Activated CD4-positive, alpha-beta T cell treated with anti-CD3 and anti-CD28 coated beads for 48 hours (primary cell): ENCODE measurements around the gene SLC16A10.
"Not testable (repeated sequence)": the region's sequence is repeated elsewhere in the genome, so short reads cannot be mapped to it uniquely, and the experiment has no call there.

ENCODE experiments used
- DNase-seq: peaks from one replicate; pipeline ENCODE4 v3.0.0-alpha.2; 2020

The SLC16A10 gene

GRCh38 chr6:111134236-111134869, 47.0 kb downstream of the SLC16A10 start:
- not testable (repeated sequence) for DNase-seq

DNA sequence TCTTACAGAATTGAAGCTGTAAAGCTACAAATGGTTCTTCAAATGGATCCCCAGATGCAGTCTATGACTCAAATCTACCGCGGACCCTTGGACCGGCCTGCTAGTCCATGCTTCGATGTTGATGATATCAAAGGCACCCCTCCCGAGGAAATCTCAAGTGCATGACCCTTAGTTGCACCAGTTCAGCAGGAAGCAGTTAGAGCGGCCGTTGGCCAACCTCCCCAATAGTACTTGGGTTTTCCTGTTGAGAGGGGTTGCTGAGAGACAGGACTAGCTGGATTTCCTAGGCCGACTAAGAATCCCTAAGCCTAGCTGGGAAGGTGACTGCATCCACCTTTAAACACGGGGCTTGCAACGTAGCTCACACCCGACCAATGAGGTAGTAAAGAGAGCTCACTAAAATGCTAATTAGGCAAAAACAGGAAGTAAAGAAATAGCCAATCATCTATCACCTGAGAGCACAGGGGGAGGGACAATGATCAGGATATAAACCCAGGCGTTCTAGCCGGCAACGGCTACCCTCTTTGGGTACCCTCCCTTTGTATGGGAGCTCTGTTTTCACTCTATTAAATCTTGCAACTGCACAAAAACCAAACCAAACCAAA, 50.3 kb downstream of the SLC16A10 start:
- not testable (repeated sequence) for DNase-seq

GRCh38 chr6:111147440-111147839, 60.1 kb downstream of the SLC16A10 start:
- DNase-seq: no peak

DNA sequence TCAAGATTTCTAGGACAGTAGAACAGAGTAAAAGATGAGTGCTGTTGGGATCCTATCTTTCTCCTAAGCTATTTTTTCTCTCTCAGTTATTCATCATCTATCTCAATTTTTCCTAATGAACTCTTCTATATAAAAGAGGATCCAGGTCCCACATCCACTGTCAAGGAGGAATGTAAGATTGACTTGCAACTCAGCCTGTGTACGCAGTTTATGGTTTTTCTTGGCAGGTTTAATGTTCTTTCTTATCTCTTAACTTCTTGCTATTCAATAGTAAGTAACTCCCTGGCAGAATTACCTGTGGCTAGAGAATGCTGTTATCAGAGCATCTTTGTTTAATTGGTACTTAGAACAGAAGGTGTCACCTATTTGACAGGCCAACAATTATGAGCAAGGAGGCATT, 60.8 kb downstream of the SLC16A10 start:
- no peak for DNase-seq

DNA sequence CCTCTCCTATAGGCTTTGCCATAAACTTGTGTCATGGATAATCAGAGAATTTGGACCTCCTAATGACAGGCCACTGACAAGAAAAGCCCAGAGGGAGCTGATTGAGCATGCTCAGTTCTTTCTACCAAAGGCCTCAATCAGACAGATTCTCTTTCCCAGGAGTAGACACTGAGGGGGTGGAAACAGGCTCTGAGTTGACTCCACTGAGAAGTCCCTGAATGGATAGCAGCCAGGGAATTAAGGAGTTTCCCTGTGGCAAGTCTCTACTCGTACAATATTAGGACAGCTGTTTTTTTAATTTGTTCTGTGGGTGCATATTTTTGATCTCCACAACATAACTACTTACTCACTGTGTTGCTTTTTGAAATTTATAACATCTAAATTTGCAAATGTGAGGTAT, 63.3 kb downstream of the SLC16A10 start:
- DNase-seq: no peak

GRCh38 chr6:111154981-111155380, 67.7 kb downstream of the SLC16A10 start:
- DNase-seq: peak; percentile 50

GRCh38 chr6:111157412-111157811, 70.1 kb downstream of the SLC16A10 start:
- DNase-seq: peak; percentile 29

- DNase-seq: no peak
Measured at GRCh38 chr6:111159633-111160032, 72.3 kb downstream of the SLC16A10 start.

DNA sequence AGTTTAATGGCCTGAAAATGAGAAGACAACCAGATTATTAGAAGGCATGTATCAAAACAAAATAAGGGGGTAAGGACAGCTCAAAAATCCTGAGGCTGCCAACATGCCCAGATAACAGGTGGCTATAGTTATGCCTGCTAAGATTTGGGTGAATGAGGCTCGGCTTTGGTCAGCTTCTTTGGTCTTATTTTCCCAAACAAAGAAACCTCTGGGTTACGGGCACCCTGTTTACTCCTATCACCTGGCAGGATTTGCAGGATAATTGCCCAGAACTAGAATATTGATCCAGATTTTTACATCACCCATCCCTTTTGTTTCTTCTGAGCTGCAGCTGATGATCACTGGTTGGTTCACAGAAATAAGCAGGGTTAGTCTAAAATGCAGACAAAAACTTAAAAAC, 74.3 kb downstream of the SLC16A10 start:
- no peak for DNase-seq

DNA sequence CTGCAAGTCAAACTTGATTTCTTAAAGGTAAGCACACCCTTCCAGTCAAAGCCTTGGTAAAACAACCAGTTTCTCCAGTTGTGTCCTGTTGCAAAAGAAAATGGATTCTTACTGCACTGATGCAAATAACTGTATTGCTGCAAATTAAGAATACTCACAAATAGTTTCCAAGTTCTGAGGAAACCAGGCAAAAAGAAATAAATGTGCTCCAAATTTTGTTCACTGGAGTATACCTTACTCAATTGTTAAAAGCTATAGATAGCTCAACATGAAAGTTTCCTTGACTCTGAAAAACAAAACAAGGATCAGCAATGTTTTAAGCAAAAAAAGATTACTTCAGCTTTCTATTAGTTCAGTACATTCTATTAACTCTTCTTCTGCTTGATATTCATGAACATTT, 75.2 kb downstream of the SLC16A10 start:
- DNase-seq: no peak

- no peak for DNase-seq
Measured at GRCh38 chr6:111171577-111172400, 84.5 kb downstream of the SLC16A10 start.

- no peak for DNase-seq
Measured at GRCh38 chr6:111172563-111172962, 85.3 kb downstream of the SLC16A10 start.

GRCh38 chr6:111173341-111173740, 86.0 kb downstream of the SLC16A10 start:
- DNase-seq: no peak

DNA sequence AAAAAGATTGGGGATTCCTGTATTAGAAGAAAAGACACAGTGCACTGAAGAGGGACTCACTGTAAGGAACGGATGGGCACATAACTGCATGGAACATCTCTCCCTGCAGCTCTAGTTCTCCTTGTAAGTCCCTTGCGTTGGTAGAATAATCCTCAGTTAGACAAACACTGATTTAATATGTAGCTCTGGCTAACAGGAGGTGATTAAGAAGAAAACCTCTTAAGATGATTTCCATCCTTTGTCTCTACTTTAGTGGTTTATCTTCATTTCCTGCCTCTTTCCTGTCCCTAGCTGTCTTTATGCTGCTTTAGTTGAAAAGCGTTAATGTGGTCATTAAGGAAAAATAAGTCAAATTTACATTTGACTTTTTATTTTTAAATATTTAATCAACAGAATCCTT, 86.6 kb downstream of the SLC16A10 start:
- no peak for DNase-seq

DNA sequence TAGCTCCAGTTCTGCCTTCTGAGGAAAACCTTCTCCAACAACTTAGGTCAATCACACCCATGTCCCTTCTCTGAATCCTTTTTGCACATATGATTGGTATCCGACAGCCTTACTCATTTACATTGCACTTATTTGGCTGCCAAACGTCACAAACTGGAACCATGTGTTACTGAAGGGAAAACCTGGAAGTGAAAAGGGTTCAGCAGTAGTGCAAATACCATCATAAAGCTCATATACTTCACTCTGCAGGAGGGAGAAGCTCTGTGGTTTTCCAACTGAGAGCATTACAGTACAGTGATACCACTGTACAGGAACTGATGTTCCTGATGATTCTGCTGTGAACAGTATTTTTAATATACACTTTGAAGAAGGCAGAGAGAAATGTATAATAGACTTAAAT, 87.8 kb downstream of the SLC16A10 start:
- no peak for DNase-seq

DNA sequence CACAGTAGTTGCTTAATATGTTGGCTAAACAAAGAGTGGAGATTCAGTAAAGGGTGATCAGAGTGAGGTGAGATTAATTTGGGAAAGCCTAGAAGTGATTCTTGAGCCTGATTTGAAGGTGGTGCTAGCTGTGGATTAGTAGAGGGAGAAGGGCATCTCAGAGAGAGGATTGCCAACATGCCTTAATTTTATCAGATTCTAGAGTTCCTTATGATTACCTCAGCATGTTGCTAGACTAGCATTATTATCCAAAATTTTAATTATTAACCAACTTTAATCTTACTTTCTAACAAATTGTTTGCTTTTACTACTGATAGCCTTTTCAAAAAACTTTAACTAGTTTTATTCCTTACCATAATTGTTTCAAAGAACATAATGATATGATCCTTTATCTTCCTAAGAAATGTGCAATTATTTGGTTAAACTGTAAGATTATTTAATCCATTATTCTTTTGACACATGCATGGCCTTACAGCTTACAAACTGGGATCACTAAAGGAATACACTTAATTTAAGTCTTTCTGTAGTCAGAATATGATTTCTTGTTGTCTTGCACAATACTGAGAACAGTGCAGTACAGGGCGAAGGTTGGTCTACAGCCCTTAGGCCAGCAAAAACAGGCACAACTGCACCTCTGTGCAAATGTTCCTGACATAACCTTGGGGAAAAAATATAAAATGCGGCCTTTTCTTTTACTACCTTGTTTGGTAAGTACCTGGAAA, 88.9 kb downstream of the SLC16A10 start:
- no peak for DNase-seq

- no peak for DNase-seq
Measured at GRCh38 chr6:111176760-111177099, 89.4 kb downstream of the SLC16A10 start.

- DNase-seq: no peak
Measured at GRCh38 chr6:111177131-111177530, 89.8 kb downstream of the SLC16A10 start.

DNA sequence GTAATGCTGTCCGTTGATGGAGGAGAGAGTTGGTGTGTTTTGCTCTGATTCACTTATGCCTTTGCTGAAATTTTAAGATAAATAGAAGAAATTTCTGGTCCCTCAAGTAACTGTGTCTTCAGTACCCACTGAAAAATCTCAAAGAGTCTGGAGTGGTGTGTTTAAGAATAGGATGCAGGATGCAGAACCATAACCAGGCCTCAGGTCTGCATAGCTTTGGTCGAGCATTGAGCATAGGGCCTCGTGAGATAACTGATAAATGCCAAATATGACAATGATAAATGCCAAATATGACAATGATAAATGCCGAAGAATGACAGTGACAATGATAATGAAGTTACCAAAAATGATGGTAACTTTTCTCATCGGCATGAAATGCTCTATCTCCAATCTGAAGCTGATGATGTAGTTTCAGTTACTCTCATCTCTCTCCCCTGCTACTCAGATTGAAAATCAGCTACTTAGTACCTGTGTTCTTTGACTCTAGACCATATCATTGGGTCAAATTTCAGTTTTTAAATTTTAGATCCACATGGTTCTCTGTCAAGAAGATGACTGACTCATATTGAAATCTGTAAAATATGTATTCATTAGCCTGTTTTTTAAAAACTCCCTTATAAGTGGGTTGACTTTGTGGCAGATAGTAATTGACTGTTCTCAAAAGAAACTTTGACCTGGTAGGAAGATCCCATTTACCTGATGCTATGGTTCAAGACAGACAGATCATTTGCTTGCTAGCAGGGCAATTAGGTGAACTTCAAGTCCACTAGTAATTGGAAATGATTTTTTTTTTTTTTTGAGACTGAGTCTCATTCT, 96.6 kb downstream of the SLC16A10 start:
- DNase-seq: no peak

DNA sequence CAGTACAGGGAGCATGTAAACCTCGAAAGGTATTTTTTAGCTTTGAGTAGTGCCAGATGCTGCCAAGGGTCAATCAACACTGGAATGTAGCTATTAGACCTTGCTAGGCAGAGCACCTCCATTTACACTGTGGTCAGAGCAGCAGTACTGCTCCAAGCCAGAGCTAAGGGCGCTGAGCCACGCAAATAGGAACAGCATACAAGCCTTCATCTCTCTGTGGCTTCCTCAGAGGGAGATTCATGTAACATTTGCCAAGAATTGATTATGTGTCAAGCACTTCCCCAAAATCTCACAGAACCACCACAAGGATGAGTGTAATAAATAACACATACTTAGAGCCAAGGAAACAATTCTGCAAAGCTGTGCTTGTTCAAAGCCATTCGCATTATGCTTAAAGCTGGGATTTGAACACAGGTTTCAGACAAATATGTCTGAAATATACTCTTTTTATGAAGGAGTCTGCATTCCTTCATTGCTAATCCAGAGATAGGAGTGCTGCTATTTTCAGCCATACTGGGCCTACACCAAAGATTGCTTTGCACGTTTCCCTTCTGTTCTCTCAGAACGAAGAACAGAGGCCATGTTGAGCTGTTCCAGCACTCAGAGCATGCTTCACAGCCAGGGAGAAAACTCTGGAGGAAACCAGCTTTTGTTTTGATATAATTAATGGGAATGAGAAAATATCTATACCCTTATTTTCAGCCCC, 97.7 kb downstream of the SLC16A10 start:
- no peak for DNase-seq

DNA sequence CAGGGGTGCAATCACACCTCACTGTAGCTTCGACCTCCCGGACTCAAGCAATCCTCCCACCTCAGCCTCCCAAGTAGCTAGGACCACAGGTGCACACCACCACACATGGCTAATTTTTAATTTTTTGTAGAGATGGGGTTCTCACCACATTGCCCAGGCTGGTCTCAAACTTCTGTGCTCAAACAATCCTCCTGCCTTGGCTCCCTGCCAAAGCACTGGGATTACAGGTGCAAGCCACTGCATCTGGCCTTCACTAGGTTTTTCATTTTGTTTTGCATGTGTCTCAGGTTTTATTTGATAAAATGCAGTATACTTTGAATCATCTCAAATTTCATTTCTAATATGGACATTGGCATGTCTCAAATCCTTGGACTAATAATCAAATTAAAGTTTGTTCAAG, 98.7 kb downstream of the SLC16A10 start:
- no peak for DNase-seq

- DNase-seq: no peak
Measured at GRCh38 chr6:111187874-111188273, 100.6 kb downstream of the SLC16A10 start.
